Neural cell (in vitro differentiated cells): ENCODE data around the gene SFRP5. TPM values are rescaled to one million over a fixed set of nuclear protein-coding genes. Genes with fewer than 3 reads are reported as not detected.

ENCODE experiments used
- H2AFZ ChIP-seq: fragments of 200-600, 300-800 bp; sonication (generic), shearing (Covaris generic); 2 replicates; pipeline ENCODE4 v1.6.0; 2014; ENCODE audit warnings: low read depth, mild to moderate bottlenecking, antibody characterized with exemption, low read length, moderate library complexity
- H3F3A ChIP-seq: fragments of 200-600 bp; shearing (Covaris generic); 2 replicates; pipeline ENCODE4 v1.6.1; 2016; ENCODE audit warnings: mild to moderate bottlenecking, moderate library complexity, mixed read lengths, antibody characterized with exemption, low read length; ENCODE audit not compliant: insufficient read depth, poor library complexity, severe bottlenecking
- H3K27ac ChIP-seq: fragments of 200-600, 300-800 bp; sonication (generic), shearing (Covaris generic); 2 replicates; pipeline ENCODE4 v1.5.1; 2014; ENCODE audit warnings: mild to moderate bottlenecking, low read length, moderate library complexity
- H3K27me3 ChIP-seq: fragments of 300-800, 200-600 bp; sonication (generic), shearing (Covaris generic); 2 replicates; pipeline ENCODE4 v1.6.0; 2014; ENCODE audit warnings: mild to moderate bottlenecking, low read depth, low read length, moderate library complexity; ENCODE audit not compliant: insufficient read depth
- H3K36me3 ChIP-seq: fragments of 300-800, 200-600 bp; sonication (generic), shearing (Covaris generic); 2 replicates; pipeline ENCODE4 v1.5.1; 2014; ENCODE audit warnings: mild to moderate bottlenecking, antibody characterized with exemption, low read length, moderate library complexity; ENCODE audit not compliant: insufficient read depth
- H3K4me2 ChIP-seq: fragments of 300-800, 200-600 bp; sonication (generic), shearing (Covaris generic); 2 replicates; pipeline ENCODE4 v1.6.0; 2014; ENCODE audit warnings: mild to moderate bottlenecking, low read length
- H3K4me3 ChIP-seq: fragments of 300-800, 200-600 bp; sonication (generic), shearing (Covaris generic); 2 replicates; pipeline ENCODE4 v1.5.1; 2014; ENCODE audit warnings: mild to moderate bottlenecking, low read length, moderate library complexity
- H3K79me2 ChIP-seq: fragments of 200-600 bp; shearing (Covaris generic); replicated peaks from 2 replicates; pipeline ENCODE4 v1.6.0; 2014; ENCODE audit warnings: mild to moderate bottlenecking, low read length, moderate library complexity; ENCODE audit not compliant: insufficient read depth
- H3K9ac ChIP-seq: fragments of 300-800, 200-600 bp; sonication (generic), shearing (Covaris generic); 2 replicates; pipeline ENCODE4 v1.6.1; 2016; ENCODE audit warnings: mild to moderate bottlenecking, low read length, mixed read lengths
- H3K9me2 ChIP-seq: fragments of 200-600 bp; shearing (Covaris generic); 2 replicates; pipeline ENCODE4 v1.6.1; 2016; ENCODE audit warnings: mild to moderate bottlenecking, low read length, mixed read lengths; ENCODE audit not compliant: insufficient read depth
- H3K9me3 ChIP-seq: fragments of 200-600, 300-800 bp; sonication (generic), shearing (Covaris generic); 2 replicates; pipeline ENCODE4 v1.6.1; 2016; ENCODE audit warnings: mild to moderate bottlenecking, mixed run types, low read length, moderate library complexity, mixed read lengths
- H4K20me1 ChIP-seq: fragments of 200-600 bp; shearing (Covaris generic); 2 replicates; pipeline ENCODE4 v1.6.1; 2016; ENCODE audit warnings: mild to moderate bottlenecking, mixed run types; ENCODE audit not compliant: insufficient read depth
- EP300 ChIP-seq: fragments of 450-650 bp; conservative IDR thresholded peaks from 2 replicates; pipeline ENCODE4 v1.6.1; 2014; ENCODE audit warnings: antibody characterized with exemption, mild to moderate bottlenecking, moderate library complexity; ENCODE audit not compliant: poor library complexity, severe bottlenecking
- EZH2 ChIP-seq: fragments of 200-600, 300-800 bp; shearing (Covaris generic), sonication (generic); IDR thresholded peaks from 2 replicates; pipeline ENCODE4 v1.6.1; 2014; ENCODE audit warnings: antibody characterized with exemption, low read length, borderline replicate concordance, mild to moderate bottlenecking; ENCODE audit not compliant: insufficient read depth, poor library complexity, severe bottlenecking
- MXI1 ChIP-seq: fragments of 450-650 bp; conservative IDR thresholded peaks from 2 replicates; pipeline ENCODE4 v1.6.1; 2014; ENCODE audit warnings: antibody characterized with exemption, mild to moderate bottlenecking; ENCODE audit not compliant: poor library complexity, severe bottlenecking
- POLR2AphosphoS5 ChIP-seq: IDR thresholded peaks from 2 replicates; pipeline ENCODE4 v1.6.1; 2012
- RAD21 ChIP-seq: fragments of 450-650 bp; conservative IDR thresholded peaks from 2 replicates; pipeline ENCODE4 v1.6.1; 2014; ENCODE audit warnings: antibody characterized with exemption, mild to moderate bottlenecking, moderate library complexity
- SMC3 ChIP-seq: fragments of 450-650 bp; conservative IDR thresholded peaks from 2 replicates; pipeline ENCODE4 v1.6.1; 2014; ENCODE audit warnings: antibody characterized with exemption, mild to moderate bottlenecking, moderate library complexity; ENCODE audit not compliant: poor library complexity
- TAF1 ChIP-seq: IDR thresholded peaks from 2 replicates; pipeline ENCODE4 v1.6.1; 2012; ENCODE audit warnings: low read depth
- polyA plus RNA-seq: library from polyadenylated mRNA; depleted of rRNA; stranded (reverse); fragments of >200 nt; gene quantifications from 2 replicates; pipeline ENCODE4 v1.2.3, GENCODE V29; 2014
- TF ChIP-seq, protein P1 (sequence below): IDR thresholded peaks from 2 replicates; pipeline ENCODE4 v1.6.1; 2012; ENCODE audit warnings: borderline replicate concordance
- TF ChIP-seq, protein P2 (sequence below): fragments of 450-650 bp; IDR thresholded peaks from 2 replicates; pipeline ENCODE4 v1.5.1; 2014; ENCODE audit warnings: antibody characterized with exemption, mild to moderate bottlenecking, moderate library complexity; ENCODE audit not compliant: poor library complexity, severe bottlenecking

Gene SFRP5
- polyA plus RNA-seq, 1 donor from 2014 or later = 1.2 TPM

DNA sequence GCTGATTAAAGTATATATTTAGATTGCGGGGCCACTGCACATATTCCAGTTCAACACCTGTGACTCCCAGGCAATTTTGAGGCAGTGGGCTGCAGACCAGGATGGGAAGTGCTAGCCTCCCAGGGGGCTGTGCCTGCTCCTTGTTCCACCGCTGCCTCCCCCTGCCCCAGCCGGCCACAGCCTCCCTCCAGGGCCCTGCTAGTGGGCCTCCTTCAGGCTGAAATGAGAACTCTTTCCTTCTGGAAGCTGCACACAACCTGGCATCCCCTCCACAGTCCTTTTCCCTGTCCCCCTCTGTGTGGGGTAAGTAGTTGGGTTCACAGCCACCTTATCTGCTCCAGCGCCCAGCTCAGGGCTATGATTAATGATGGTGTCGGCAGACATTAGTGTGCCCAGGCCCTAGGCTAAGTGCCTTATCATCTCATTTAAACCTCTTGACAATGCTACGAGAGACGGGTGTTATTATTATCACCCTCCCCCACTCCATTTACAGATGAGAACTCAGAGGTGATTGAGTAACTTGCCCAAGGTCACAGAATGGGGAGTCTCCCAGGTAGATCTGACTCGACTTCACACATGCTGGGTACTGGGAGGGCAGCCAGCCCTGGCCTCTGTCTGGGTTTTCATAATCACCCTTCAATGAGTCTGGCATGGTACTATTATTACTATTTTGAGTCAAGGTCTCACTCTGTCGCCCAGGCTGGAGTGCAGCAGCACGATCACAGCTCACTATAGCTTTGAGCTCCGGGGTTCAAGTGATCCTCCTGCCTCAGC is 10.8 kb upstream of the SFRP5 start:
- H3K79me2 ChIP-seq = no peaks in the 10 kb centered on the region
- no peaks in the 10 kb centered on the region for H3K9me2 ChIP-seq
- H3K4me3 ChIP-seq = no peak overlapping the region
- H3K27ac ChIP-seq = no peak overlapping the region
- H2AFZ ChIP-seq = no peak overlapping the region
- H3K9ac ChIP-seq = no peak overlapping the region
- H3F3A ChIP-seq = no peaks in the 10 kb centered on the region
- H3K9me3 ChIP-seq = no peaks in the 10 kb centered on the region
- no peak overlapping the region for H3K4me2 ChIP-seq
- H3K36me3 ChIP-seq = no peaks in the 10 kb centered on the region
- no peaks in the 10 kb centered on the region for H3K27me3 ChIP-seq
- H4K20me1 ChIP-seq = no peaks in the 10 kb centered on the region
- no peak for TF ChIP-seq MXI1
- TF ChIP-seq, protein P1, sequence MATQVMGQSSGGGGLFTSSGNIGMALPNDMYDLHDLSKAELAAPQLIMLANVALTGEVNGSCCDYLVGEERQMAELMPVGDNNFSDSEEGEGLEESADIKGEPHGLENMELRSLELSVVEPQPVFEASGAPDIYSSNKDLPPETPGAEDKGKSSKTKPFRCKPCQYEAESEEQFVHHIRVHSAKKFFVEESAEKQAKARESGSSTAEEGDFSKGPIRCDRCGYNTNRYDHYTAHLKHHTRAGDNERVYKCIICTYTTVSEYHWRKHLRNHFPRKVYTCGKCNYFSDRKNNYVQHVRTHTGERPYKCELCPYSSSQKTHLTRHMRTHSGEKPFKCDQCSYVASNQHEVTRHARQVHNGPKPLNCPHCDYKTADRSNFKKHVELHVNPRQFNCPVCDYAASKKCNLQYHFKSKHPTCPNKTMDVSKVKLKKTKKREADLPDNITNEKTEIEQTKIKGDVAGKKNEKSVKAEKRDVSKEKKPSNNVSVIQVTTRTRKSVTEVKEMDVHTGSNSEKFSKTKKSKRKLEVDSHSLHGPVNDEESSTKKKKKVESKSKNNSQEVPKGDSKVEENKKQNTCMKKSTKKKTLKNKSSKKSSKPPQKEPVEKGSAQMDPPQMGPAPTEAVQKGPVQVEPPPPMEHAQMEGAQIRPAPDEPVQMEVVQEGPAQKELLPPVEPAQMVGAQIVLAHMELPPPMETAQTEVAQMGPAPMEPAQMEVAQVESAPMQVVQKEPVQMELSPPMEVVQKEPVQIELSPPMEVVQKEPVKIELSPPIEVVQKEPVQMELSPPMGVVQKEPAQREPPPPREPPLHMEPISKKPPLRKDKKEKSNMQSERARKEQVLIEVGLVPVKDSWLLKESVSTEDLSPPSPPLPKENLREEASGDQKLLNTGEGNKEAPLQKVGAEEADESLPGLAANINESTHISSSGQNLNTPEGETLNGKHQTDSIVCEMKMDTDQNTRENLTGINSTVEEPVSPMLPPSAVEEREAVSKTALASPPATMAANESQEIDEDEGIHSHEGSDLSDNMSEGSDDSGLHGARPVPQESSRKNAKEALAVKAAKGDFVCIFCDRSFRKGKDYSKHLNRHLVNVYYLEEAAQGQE = no peak
- no peak for TF ChIP-seq SMC3
- TF ChIP-seq POLR2AphosphoS5 = no peak
- no peak for TF ChIP-seq EP300
- TF ChIP-seq TAF1 = no peak
- TF ChIP-seq EZH2 = no peak
- TF ChIP-seq RAD21 = no peak
- TF ChIP-seq, protein P2, sequence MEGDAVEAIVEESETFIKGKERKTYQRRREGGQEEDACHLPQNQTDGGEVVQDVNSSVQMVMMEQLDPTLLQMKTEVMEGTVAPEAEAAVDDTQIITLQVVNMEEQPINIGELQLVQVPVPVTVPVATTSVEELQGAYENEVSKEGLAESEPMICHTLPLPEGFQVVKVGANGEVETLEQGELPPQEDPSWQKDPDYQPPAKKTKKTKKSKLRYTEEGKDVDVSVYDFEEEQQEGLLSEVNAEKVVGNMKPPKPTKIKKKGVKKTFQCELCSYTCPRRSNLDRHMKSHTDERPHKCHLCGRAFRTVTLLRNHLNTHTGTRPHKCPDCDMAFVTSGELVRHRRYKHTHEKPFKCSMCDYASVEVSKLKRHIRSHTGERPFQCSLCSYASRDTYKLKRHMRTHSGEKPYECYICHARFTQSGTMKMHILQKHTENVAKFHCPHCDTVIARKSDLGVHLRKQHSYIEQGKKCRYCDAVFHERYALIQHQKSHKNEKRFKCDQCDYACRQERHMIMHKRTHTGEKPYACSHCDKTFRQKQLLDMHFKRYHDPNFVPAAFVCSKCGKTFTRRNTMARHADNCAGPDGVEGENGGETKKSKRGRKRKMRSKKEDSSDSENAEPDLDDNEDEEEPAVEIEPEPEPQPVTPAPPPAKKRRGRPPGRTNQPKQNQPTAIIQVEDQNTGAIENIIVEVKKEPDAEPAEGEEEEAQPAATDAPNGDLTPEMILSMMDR = no peak

DNA sequence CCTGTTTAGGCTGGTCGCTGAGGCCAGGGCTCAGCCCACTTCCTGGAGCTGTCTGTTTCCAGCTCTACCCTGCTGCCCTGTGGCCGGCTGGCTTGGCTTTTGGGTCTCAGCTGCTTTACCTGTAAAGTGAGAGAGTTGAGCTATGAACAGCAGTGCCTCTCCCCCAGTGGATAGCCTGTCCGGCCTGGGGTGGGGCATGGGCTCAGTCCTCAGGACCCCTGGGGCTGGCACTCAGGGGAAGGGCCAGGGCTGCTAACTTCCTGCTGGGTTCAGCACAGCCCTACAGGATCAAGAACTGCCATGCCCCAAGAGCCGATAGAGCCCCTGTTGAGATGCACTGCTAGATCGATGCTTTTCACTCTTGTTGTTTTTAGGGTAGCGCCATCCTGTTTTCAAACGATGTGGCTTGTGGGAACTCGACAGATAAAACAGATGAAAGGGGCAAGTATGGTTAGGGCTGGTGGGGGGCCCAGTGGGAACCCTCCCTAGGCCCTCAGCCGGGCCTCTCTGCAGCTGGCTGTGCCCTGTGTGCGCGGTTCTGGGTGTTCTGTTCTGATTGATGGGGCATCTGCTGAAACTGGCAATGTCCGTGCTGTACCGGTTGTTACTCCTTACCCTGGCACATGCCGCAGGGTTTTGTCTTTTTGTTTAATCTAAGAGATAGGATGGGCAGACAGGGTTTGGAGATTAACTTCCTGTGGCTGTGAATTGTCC is 10.0 kb upstream of the SFRP5 start:
- Histone ChIP-seq H3K9ac (no peak overlapping the region), H3K27me3 (no peaks in the 10 kb centered on the region), H3K9me2 (no peaks in the 10 kb centered on the region), H3K4me2 (no peak overlapping the region), H3K4me3 (no peak overlapping the region), H3K79me2 (no peaks in the 10 kb centered on the region), H3K27ac (no peak overlapping the region), H3K9me3 (no peaks in the 10 kb centered on the region), H3K36me3 (no peaks in the 10 kb centered on the region), H3F3A (no peaks in the 10 kb centered on the region), H2AFZ (no peak overlapping the region), H4K20me1 (no peaks in the 10 kb centered on the region)
- TF ChIP-seq SMC3 (no peak), EP300 (no peak), MXI1 (no peak), RAD21 (no peak), TAF1 (no peak), POLR2AphosphoS5 (no peak), EZH2 (no peak)
- TF ChIP-seq, protein P2 = no peak
- TF ChIP-seq, protein P1 = no peak
